ENCODE data around the gene ITGA6.

ITGA6 gene

DNA sequence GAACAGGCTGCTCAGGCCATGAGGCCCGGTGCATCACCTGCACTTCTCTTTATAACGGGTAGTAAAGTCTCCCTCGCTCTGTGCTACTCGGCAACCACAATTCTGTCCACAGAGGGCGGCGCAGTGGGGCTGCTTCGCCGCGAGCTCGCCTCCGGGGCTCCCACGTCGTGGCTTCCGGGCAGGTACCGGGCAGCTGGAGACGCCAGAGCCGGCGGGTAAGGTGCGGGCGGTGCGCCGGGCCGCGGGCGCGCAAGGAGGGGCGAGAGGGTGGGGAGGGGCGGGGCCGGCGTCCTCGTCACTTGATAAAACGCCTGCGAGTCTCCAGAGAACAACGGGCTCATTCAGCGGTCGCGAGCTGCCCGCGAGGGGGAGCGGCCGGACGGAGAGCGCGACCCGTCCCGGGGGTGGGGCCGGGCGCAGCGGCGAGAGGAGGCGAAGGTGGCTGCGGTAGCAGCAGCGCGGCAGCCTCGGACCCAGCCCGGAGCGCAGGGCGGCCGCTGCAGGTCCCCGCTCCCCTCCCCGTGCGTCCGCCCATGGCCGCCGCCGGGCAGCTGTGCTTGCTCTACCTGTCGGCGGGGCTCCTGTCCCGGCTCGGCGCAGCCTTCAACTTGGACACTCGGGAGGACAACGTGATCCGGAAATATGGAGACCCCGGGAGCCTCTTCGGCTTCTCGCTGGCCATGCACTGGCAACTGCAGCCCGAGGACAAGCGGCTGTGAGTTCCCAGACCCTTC is at the start of gene ITGA6:
Gene ITGA6 (plus strand): TSS at position 331 of the 734 bp plus-strand sequence.
- DNase-seq = no peak

GRCh38 chr2:172380436-172381274 is 46.7 kb upstream of the ITGA6 start:
- no peak for DNase-seq

DNA sequence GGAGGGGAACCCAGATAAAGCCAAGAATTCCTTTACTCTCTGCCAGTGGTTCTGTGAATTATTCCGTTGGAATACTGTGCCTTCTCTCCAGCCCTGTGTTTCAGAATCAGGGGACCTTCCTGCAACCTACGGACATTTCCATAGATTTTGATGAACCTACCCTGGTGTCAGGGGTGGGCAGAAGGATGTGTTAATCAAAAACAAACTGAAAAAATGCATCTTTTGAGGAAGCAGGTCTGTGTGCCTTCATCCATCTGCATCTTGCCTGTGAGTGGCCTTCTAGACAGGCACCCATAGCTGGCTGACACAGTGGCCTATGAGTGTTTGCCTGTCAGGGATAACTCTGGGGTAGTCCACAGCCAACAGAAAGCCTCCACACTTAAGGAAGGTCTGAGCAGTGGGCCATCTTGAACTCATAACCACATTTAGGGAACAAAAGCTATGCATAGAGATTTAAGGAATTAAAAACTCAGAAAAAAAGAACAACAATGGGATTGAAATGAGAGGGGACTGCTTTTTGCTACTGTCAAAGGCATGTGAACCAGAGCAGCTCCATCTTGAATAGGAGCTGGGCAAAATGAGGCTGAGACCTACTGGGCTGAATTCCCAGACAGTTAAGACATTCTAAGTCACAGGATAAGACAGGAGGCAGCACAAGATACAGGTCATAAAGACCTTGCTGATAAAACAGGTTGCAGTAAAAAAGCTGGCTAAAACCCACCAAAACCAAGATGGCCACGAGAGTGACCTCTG is 45.9 kb upstream of the ITGA6 start:
- no peak for DNase-seq

DNA sequence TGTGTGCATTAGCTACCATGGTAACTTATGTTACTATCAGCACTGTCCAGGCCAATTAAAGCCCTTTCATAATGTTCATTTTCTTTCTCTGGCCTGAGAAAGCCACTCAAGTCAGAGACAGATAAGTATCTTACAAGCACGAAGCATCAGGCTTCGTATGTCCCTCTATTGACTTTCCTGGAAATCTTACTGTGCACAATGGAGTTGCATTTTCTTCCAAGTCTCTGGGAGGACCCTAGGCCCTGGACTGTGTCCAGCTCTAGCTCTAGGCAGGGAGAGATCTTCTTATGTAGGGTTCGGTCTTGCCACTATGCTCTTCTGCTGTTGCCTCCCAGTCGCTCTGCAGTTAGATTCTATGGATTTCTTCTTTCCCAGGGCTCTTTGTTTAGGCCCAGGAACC is 40.0 kb upstream of the ITGA6 start:
- no peak for DNase-seq

DNA sequence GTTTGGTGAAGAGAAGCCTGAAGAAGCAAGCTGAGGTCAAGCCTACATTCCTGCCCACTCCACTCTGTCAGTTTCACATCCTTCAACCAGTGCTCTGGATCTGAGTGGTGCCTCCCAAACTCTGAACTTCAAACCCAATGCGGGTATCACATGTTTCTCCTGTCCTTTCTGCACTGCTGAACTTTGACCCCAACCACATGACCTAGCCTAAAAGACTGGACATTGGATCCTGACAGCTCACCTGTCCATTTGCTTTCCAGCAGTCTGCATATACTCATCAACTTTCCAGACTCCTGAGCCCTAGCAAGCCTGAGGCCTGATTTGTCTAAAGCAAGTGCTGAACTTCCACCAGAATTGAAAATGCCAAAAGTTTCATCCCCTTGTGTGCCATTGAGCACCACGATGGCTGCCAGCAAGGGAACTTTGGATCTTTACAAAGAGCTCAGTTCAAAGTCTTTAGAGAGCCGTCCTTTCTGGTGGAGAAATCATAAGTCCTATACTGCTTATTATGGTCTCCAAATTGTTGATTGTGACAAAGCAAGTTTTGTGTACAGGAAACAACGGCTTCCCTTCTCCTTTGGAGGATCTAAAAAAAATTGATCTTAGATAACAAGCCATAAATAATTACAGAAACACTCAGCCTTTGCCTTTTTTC is 37.6 kb upstream of the ITGA6 start:
- DNase-seq = no peak

DNA sequence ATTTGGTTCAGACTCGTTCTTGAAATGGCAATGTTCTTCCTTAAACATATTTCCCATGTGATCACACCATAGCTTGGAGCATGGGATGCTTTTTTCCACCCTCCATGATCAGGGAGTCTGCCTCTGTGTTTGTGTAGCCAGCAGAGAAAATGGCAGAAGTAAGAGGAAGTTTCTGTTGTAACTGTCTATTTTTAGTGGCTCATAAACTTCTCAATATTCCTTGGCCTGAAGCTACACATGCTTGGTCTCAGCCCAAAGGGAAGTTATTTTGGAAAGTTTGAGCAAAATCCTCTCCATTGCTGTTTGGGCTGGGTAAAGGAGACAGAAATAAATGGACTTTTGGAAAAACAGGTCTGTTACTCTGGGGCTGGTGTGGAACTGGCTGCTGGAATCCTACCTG is 33.4 kb upstream of the ITGA6 start:
- no peak for DNase-seq

- no peak for DNase-seq
Measured at GRCh38 chr2:172395503-172395902, 31.9 kb upstream of the ITGA6 start.

GRCh38 chr2:172397148-172397834 is 30.1 kb upstream of the ITGA6 start:
- no peak for DNase-seq

GRCh38 chr2:172398440-172398839 is 28.9 kb upstream of the ITGA6 start:
- no peak for DNase-seq

GRCh38 chr2:172399765-172400164 is 27.6 kb upstream of the ITGA6 start:
- DNase-seq = no peak

DNA sequence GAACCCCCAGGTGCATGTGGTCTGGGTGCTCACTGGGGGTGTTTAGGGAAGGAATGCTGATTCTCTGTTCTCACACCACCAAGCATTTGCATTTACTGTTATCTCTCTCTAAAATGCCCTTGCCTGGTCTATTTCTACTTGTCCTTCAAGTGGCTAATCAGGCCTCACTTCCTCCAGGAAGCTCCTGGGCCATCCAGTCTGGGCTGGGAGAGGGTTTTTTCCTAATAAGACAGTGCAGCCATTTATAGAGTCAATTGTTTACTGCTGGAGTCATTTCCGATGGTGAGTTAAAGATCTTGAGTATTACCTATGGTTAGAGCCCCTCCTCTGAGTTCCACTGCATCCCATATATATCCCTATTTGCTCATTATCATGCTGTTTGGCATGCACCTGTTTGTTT is 25.2 kb upstream of the ITGA6 start:
- no peak for DNase-seq

DNA sequence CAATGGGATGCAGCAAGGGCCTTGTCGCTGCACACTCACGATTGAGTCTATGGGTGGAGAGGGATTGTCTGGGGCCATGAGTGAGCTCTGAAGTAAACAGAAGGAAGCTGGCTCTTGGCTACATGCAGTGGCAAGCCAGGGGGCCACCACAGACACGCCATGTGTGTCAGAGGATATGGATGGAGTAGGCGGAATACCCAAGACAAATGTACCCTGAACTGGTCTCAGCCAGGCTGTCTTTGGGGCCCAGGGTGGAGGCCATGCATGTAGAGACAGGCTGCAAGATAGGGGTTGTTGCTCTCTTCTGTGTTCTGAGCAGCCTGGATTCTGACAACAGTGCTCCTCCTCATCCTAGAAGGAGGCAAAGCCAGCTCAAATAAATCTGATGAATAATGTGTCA is 24.0 kb upstream of the ITGA6 start:
- no peak for DNase-seq

DNA sequence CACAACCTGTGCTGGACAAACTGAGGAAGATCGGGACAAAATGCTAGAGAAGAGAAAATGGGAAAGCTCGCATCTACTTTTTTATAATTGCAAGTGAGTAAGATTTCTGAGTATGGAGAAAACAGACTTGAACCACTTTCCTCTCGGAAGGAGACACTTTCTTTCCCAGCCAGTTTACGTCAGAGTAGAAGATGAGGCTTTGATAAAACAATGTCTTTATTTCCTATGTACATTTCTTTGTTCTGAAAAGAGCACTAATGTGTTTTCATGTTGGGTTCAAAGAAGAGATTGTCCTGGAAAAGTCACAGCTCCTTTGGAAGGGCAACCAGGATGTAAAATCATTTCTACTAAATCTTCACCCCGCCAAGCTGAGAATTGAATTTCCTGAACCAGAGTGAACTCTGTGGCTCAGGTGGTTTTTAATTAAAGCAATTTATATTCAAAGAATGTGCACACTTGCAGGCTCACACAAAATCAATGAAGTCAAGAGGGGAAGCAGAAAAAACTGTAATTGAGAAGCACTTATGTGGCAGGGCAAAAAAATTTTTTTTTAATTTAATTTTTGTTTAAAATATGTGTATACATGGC is 23.4 kb upstream of the ITGA6 start:
- DNase-seq = no peak

GRCh38 chr2:172404824-172405223 is 22.6 kb upstream of the ITGA6 start:
- DNase-seq = no peak

- no peak for DNase-seq
Measured at GRCh38 chr2:172405673-172406072, 21.7 kb upstream of the ITGA6 start.

DNA sequence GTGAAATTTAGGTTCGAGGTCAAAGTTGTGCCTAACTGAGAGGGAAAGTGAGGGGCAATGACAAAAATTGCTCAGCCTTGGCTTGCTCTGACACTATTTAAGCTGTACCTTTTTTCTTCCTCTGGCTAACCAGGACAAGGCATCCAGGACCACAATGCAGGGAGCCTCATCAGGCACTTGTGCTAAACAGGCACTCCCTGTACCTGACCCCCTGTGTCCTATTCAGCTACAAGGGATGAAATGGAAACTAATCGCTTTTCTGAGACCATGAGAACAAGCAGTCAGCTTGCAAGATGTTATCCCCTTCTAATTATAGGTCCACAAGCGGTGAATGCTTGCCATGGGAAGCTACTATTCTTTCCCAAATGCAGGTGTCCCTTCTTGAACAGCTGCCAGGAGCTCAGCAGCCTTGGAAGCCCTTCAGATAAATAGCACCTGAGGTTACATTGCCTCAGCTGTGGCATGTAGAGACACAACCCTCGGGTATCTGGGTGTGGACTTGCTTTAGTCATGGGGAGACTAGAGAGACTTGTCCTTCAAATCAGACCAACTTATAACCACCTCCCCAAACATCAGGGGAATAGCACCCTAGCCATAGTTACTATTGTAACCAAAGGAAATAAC is 19.1 kb upstream of the ITGA6 start:
- no peak for DNase-seq

DNA sequence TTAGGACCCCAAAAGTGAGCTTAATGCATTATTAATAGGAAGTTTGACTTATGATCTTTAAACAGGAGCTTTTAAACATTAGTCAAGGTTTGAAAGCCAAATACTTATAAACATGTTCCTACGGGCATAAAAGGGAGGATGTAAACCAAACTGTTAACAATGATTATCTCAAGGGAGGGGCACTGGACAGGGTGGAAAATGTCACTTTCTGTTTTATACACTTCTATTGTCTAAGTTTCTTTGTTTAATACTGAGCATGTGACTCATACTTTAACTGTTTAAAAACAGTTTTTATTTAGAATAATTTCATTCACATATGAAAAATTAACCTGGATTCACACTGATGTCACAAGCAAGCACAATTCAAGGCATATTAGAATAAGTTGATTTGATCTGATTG is 18.3 kb upstream of the ITGA6 start:
- DNase-seq = no peak

DNA sequence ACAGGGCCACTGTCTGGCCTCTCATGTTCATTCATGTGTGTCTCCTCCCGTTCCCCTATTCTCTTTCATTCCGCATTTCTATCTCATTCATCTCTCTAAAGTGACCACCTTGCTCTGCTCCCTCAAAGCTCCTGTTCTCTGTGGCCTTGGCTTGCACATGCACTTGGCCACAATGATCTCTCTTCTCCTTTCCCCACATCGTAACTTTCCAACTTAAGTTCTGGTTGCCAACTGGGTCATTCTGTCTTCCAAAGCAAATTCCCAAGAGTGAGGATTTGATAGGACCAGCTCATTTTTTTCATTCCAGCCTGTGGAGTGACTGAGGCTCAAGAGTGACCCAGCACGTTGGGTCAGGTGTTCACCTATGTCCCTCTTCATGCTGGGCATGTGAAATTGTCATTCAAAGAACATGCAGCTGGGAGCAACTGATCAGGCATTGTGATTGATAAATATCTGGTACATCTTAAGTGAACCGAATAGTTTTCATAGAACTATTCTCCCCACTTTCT is 14.3 kb upstream of the ITGA6 start:
- DNase-seq = no peak

- no peak for DNase-seq
Measured at GRCh38 chr2:172415157-172415864, 12.1 kb upstream of the ITGA6 start.

- DNase-seq = no peak
Measured at GRCh38 chr2:172415865-172416183, 11.6 kb upstream of the ITGA6 start.
